GM19238 (cell line): ENCODE results near the gene PTCD1.

Experiments
- DNase-seq: peaks from one replicate; pipeline ENCODE4 v3.0.0; 2011; ENCODE audit warnings: low spot score; ENCODE audit not compliant: insufficient read length

PTCD1 gene

GRCh38 chr7:99409192-99409572 lies 29.4 kb downstream of the PTCD1 start:
- DNase-seq, result no peak

- peak; percentile 90 for DNase-seq
Measured at GRCh38 chr7:99408379-99409191, 30.0 kb downstream of the PTCD1 start, which contains the start of the genes BUD31 and PDAP1. TSS of gene BUD31 (plus strand) at chr7:99408969. CDS start at chr7:99411093, 2,124 bp downstream. TSS of gene PDAP1 (minus strand) at chr7:99408597. CDS start at chr7:99408548, 49 bp downstream.

GRCh38 chr7:99407872-99408378 lies 30.7 kb downstream of the PTCD1 start:
- no peak for DNase-seq

GRCh38 chr7:99406557-99406956 lies 32.0 kb downstream of the PTCD1 start:
- DNase-seq, result no peak

GRCh38 chr7:99404977-99405320 lies 33.6 kb downstream of the PTCD1 start:
- no peak for DNase-seq

GRCh38 chr7:99404235-99404976 lies 34.2 kb downstream of the PTCD1 start:
- DNase-seq, result no peak

GRCh38 chr7:99403764-99404163 lies 34.8 kb downstream of the PTCD1 start:
- no peak for DNase-seq

GRCh38 chr7:99402854-99403253 lies 35.7 kb downstream of the PTCD1 start:
- no peak for DNase-seq

- DNase-seq, result no peak
Measured at GRCh38 chr7:99399597-99399996, 39.0 kb downstream of the PTCD1 start.

- no peak for DNase-seq
Measured at GRCh38 chr7:99398891-99399445, 39.6 kb downstream of the PTCD1 start.

- DNase-seq, result no peak
Measured at GRCh38 chr7:99397297-99397983, 41.2 kb downstream of the PTCD1 start.

GRCh38 chr7:99396418-99397296 lies 41.9 kb downstream of the PTCD1 start:
- DNase-seq, result no peak

- no peak for DNase-seq
Measured at GRCh38 chr7:99395616-99396327, 42.8 kb downstream of the PTCD1 start.

- no peak for DNase-seq
Measured at GRCh38 chr7:99394188-99394502, 44.5 kb downstream of the PTCD1 start.

GRCh38 chr7:99393355-99394187 lies 45.0 kb downstream of the PTCD1 start:
- DNase-seq, result no peak

- DNase-seq, result peak; percentile 54
Measured at GRCh38 chr7:99392659-99393354, 45.8 kb downstream of the PTCD1 start.

- DNase-seq, result no peak
Measured at GRCh38 chr7:99392046-99392445, 46.6 kb downstream of the PTCD1 start.

GRCh38 chr7:99390941-99391602 lies 47.5 kb downstream of the PTCD1 start:
- DNase-seq, result no peak
